DMS79 (cell line): ENCODE results near the gene SLC2A6.
A peak's percentile ranks its signal among the peaks of the same experiment; 100 is the strongest.

ENCODE experiments used
- DNase-seq: peaks from one replicate; lab custom pipeline; 2025; lab: John Stamatoyannopoulos, UW

Gene SLC2A6

GRCh38 chr9:133515615-133516255, 36.8 kb upstream of the SLC2A6 start:
- peak; percentile 37 for DNase-seq

DNA sequence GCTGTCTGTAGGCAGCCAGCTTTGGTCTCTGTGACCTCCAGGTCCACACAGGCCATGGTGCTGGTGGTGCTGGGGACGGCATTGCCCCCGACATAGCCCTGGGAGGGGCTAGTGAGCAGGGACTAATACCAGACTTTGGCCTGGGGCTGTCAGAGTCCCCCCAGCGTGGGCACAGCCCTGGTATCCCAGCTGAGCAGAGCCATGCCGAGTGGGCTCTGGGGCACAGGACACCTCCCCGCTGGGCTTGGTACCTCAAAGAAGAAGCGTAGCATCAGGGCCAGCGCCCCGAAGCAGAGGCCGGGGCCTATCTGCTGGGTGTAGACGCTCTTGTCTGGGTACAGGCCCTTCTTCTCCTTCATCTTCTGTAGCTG, 36.3 kb upstream of the SLC2A6 start:
- DNase-seq, result no peak

DNA sequence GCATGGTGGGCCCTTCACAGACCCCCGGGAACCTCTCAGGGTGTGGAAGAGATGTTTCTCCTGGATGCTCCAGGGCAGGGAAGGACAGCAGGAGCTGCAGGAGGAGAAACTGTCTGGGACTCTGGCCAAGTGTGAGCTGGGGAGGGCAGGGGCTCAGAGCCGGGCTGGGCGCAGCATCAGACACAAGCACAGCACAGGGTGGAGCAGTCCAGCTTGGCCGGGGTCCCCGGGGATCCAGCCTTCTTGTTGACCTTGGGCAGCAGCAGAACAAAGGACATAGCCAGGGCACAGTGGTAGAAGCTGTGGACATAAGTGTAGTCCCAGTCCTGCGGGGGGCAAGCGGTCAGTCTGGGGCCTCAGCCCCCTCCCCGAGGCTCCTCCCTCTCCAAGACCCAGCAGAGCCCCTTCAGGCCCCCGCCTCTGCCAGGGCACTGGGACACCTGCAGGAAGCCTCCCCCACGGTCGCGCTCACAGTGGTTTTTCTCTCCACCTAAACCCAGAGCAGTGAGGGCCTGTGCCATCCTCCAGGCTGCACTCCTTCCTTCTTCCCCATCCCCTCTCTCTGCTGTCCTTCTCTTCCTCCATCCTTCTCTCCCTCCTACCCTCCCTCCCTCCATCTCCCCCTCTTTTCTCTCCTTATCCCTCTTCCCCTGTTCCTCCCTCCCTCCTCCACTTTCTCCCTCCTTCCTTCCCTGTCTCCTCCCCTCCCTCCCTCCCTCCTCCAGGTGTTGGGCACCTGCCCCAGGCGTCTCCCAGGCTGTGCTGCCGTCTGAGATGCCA, 35.8 kb upstream of the SLC2A6 start:
- DNase-seq, result peak; percentile 70

GRCh38 chr9:133513214-133514100, 34.6 kb upstream of the SLC2A6 start:
- DNase-seq, result no peak

DNA sequence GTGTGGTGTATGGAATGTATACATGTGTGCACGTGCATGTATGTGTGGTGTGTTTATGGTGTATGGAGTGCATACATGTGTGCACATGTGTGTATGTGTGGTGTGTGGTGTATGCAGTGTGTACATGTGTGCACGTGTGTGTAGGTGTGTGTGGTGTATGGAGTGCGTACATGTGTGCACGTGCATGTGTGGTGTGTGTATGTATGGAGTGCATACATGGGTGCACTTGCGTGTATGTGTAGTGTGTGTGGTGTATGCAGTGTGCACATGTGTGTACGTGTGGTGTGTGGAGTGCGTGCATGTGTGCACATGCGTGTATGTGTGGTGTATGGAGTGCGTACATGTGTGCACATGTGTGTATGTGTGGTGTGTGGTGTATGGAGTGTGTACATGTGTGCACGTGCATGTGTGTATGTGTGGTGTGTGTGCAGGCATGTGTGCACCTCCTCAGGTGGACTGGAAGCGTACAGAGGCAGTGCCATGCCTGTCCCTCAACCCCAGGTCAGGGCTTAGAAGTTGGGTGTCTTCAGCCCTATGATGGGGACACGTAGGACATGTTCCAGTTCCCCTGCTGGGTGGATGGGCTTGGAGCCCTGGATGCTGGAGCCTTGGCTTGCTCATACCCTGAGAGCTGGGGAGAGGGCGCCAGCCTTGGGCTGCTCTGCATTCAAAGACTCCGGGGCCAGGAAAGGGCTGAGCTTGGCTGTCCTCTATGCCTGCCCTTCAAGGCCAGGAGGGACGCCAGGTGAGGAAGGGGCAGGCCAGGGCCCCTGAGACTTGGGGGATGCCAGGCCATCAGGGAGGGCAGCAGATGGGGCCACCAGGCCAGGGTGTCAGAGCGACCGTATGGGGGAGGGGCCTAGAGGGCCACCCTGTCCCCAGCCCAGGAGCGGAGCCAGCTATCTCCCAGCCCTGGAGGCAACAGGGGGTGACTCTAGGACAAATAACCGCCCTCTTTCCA, 33.6 kb upstream of the SLC2A6 start:
- no peak for DNase-seq

DNA sequence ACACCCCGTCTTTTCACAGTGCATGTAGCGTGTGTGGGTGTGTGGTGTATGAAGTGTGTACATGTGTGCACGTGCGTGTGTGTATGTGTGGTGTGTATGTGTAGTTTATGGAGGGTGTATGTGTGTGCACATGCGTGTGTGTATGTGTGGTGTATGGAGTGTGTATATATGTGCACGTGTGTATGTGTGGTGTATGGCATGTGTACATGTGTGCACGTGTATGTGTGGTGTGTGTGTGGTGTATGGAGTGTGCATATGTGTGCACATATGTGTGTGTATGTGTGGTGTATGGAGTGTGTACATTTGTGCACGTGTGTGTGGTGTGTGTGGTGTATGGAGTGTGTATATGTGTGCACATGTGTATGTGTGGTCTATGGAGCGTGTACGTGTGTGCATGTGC, 32.7 kb upstream of the SLC2A6 start:
- no peak for DNase-seq

- no peak for DNase-seq
Observed at GRCh38 chr9:133510926-133511505, 32.1 kb upstream of the SLC2A6 start.

DNA sequence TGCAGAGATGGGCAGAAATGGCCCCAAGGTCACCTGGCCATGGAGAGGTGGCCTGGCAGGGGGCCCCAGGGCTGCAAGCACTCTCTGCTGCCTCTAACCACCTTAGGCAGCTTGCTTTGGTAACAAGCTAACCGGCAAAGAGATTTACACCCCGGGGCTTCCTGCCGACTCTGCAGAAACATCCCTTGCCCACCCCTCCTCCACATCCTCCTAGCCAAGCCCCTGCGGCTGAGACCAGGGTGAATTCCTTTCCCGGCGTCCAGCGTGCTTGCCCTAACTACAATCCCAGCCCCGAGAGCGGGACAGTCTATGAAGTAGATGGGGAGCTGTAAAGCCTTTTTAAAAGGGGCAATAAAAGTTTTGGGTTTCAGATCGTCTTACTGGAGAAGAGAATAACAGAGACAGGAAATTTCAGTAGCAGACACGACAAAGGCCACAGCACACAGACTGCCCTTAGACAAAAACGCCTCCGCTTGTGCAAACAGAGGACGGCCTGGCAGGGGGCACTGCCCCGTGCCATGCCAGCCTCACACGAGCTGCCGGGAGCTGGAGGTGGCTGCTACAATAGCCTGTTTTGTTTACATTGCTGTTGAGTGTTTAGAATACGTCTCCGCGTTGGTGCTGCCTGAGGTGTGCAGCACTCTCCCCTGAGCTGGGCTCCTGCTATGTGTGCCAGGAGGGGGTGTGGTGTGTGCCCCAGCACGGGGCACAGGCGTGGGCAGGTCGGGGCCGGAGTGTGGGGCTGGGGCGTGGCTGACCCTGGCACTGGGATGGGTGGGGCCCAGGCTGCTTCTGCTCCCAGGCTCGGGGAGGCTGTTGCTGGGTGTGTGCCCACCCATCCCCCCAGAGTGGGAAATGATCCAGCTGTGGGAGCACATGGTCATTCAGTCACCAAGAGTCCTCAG, 30.5 kb upstream of the SLC2A6 start:
- DNase-seq, result peak; percentile 77

- no peak for DNase-seq
Observed at GRCh38 chr9:133508046-133508445, 29.1 kb upstream of the SLC2A6 start.

- DNase-seq, result no peak
Observed at GRCh38 chr9:133507246-133507965, 28.5 kb upstream of the SLC2A6 start.

GRCh38 chr9:133506653-133507038, 27.7 kb upstream of the SLC2A6 start:
- no peak for DNase-seq

GRCh38 chr9:133505901-133506652, 27.2 kb upstream of the SLC2A6 start:
- DNase-seq, result no peak

DNA sequence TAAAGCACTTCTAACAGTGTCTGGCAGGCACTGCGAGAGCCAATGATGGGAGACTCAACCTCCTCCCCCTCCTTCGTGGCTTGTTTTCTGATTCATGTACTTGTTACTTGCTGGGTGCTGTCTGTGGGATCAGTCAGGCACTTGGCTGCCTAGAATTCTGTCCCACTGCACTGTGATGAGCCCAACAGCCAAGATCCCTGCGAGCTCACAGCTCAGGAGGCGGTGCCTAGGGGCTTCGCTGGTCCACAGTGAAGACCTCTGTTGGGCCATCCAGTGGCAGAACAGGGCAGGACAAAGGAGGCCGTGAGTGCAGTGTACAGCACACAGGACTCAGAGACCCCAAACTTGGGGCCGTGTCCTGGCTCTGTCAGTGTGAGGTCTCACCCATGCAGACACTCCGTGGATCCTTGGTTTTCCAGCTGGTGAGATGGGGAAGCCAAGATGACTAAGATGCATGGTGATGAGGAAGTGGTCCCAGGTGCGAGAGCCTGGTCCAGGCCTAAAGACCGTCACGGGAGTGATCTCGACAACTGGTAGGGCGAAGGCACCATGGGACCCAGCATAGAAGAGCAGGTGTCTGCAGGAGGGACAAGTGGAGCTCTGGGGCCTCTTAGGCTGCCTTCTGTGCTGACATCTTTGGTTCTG, 26.4 kb upstream of the SLC2A6 start:
- no peak for DNase-seq

DNA sequence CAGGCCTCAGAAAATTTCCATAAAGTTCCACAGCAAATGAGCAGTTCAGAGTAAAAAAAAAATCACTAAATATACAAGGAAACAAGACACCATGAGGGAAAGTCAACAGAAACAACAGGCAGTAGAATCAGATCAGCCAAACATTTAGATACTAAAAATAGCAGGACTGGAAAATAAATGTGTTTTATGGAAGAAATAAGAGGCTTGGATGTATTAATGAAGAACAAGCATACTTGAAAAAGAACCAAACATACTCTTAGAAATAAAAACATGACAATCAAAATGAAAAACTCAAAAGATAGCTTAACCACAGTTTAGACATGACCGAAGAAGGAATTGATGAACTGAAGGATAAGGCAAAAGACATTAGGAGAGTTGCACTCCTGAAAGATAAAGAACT, 23.2 kb upstream of the SLC2A6 start:
- DNase-seq, result no peak

GRCh38 chr9:133499892-133500270, 21.0 kb upstream of the SLC2A6 start:
- DNase-seq, result no peak

DNA sequence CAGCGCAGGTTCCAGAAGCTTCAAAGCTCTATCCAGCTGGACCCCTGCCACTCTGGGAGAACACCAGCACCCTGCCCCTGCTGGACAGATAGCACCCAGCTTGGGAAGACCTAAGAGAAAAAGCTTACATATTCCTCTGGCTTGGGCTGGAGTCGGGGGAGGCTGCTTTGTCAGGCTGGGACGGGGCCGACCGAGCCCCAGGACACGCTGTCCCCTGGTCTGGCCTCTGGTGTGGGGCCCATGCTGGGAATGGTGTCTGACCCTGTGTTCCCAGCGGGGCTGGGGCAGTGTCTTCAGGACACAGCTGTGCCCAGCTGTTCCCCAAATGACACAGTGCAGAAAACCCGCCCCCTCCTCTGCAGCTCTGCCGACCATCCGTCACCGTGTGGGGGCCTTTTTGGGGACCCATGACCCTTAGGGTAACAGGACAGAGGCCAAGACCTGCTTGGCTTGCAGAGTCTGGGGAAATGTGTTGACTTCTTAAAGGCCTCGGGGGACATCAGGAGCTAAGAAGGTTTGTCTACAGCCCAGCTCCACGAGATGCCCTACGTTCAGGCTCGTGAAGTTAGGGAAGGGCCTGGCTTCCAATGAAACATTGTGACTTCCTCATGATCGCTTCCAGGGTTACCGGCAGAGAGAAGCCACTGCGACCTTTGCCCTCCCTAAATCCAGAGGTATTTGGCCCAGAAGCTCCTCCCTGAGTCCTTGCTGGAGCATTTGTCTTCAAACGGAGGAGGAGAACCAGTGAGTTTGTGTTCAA, 20.4 kb upstream of the SLC2A6 start:
- no peak for DNase-seq
